ENCODE results near the gene BRI3.

- TF ChIP-seq POLR2A (IDR thresholded peaks at IDR 0.05; ENCODE audit: low read length) (no peak), GATA1 (IDR thresholded peaks at IDR 0.05; ENCODE audit: low read depth, low read length) (no peak)
These were observed 19.3 kb downstream of the BRI3 start for GRCh38 chr7:98300595-98301372.

Data from erythroblast (primary cell).